Mesenchymal stem cell (in vitro differentiated cells and primary cell): ENCODE data around the gene PPM1B.

ENCODE experiments used
- DNase-seq: peaks from one replicate; pipeline ENCODE4 v3.0.0-alpha.2; 2013
- H2AFZ ChIP-seq: one replicate; pipeline ENCODE4 v1.6.1; 2013; ENCODE audit warnings: low read depth, mild to moderate bottlenecking, control low read depth, inconsistent platforms, low read length, moderate library complexity
- H2AK5ac ChIP-seq: 2 replicates; pipeline ENCODE4 v1.6.1; 2013; ENCODE audit warnings: low read length, moderate library complexity, mild to moderate bottlenecking, inconsistent platforms; ENCODE audit not compliant: severe bottlenecking
- H2BK120ac ChIP-seq: one replicate; pipeline ENCODE4 v1.6.1; 2013; ENCODE audit warnings: low read depth, mild to moderate bottlenecking, inconsistent platforms, low read length, moderate library complexity
- H2BK12ac ChIP-seq, 2 experiments: one replicate each; pipeline ENCODE4 v1.6.1; 2013; ENCODE audit warnings: inconsistent platforms in 2 of 2, low read length in 2 of 2, mild to moderate bottlenecking in 2 of 2, moderate library complexity in 2 of 2, control low read depth in 1 of 2
- H2BK15ac ChIP-seq: one replicate; pipeline ENCODE4 v1.6.1; 2013; ENCODE audit warnings: mild to moderate bottlenecking, low read depth, inconsistent platforms; ENCODE audit not compliant: poor library complexity, severe bottlenecking
- H2BK5ac ChIP-seq: 2 replicates; pipeline ENCODE4 v1.6.1; 2013; ENCODE audit warnings: low read depth, mild to moderate bottlenecking, low read length, control low read depth, inconsistent platforms; ENCODE audit not compliant: poor library complexity, severe bottlenecking
- H3K14ac ChIP-seq, 2 experiments: one replicate each; pipeline ENCODE4 v1.6.1; 2013; ENCODE audit warnings: inconsistent platforms in 2 of 2, low read length in 2 of 2, control low read depth in 1 of 2, mild to moderate bottlenecking in 1 of 2, moderate library complexity in 1 of 2
- H3K18ac ChIP-seq, 2 experiments: one replicate each; pipeline ENCODE4 v1.6.1; 2013; ENCODE audit warnings: inconsistent platforms in 2 of 2, low read length in 2 of 2, control low read depth in 1 of 2, low read depth in 1 of 2, mild to moderate bottlenecking in 1 of 2
- H3K23ac ChIP-seq, 2 experiments: one replicate each; pipeline ENCODE4 v1.6.1; 2013; ENCODE audit warnings: inconsistent platforms in 2 of 2, low read length in 2 of 2, mild to moderate bottlenecking in 2 of 2, moderate library complexity in 2 of 2, control low read depth in 1 of 2
- H3K27ac ChIP-seq: 2 replicates; pipeline ENCODE4 v1.5.1; 2013; ENCODE audit warnings: mild to moderate bottlenecking, moderate library complexity, low read length, control low read depth, inconsistent platforms; ENCODE audit not compliant: poor library complexity, severe bottlenecking
- H3K27me3 ChIP-seq, 2 experiments: 2 replicates each; pipeline versions ENCODE4 v1.6.1 to v1.7.0; 2013; ENCODE audit warnings: low read length in 2 of 2, mild to moderate bottlenecking in 2 of 2, moderate library complexity in 2 of 2, control low read depth in 1 of 2, inconsistent platforms in 1 of 2; ENCODE audit not compliant: control insufficient read depth in 1 of 2, insufficient read depth in 1 of 2
- H3K36me3 ChIP-seq, 2 experiments: 2 replicates each; pipeline versions ENCODE4 v1.6.1 to v1.7.0; 2013; ENCODE audit warnings: low read length in 2 of 2, control low read depth in 1 of 2, inconsistent platforms in 1 of 2, low read depth in 1 of 2, mild to moderate bottlenecking in 1 of 2; ENCODE audit not compliant: insufficient read depth in 2 of 2, control insufficient read depth in 1 of 2
- H3K4ac ChIP-seq, 2 experiments: one replicate each; pipeline ENCODE4 v1.6.1; 2013; ENCODE audit warnings: inconsistent platforms in 2 of 2, low read length in 2 of 2, mild to moderate bottlenecking in 2 of 2, moderate library complexity in 2 of 2, control low read depth in 1 of 2, low read depth in 1 of 2
- H3K4me1 ChIP-seq: 2 replicates; pipeline ENCODE4 v1.6.1; 2013; ENCODE audit warnings: low read depth, low read length, control low read depth; ENCODE audit not compliant: control insufficient read depth, insufficient read depth
- H3K4me2 ChIP-seq: 2 replicates; pipeline ENCODE4 v1.6.1; 2013; ENCODE audit warnings: low read length, mild to moderate bottlenecking, inconsistent platforms; ENCODE audit not compliant: poor library complexity, severe bottlenecking
- H3K4me3 ChIP-seq, 2 experiments: 2 replicates each; pipeline versions ENCODE4 v1.5.1 to v1.7.0; 2013; ENCODE audit warnings: low read length in 2 of 2, mild to moderate bottlenecking in 2 of 2, control low read depth in 1 of 2, low read depth in 1 of 2; ENCODE audit not compliant: insufficient read depth in 1 of 2
- H3K79me1 ChIP-seq: replicated peaks from 2 replicates; pipeline ENCODE4 v1.6.1; 2013; ENCODE audit warnings: mild to moderate bottlenecking, control low read depth, low read length, inconsistent platforms; ENCODE audit not compliant: poor library complexity, severe bottlenecking
- H3K9ac ChIP-seq: 2 replicates; pipeline ENCODE4 v1.7.0; 2013; ENCODE audit warnings: mild to moderate bottlenecking, low read length, moderate library complexity
- H3K9me3 ChIP-seq: 2 replicates; pipeline ENCODE4 v1.7.0; 2013; ENCODE audit warnings: mild to moderate bottlenecking, low read length; ENCODE audit not compliant: control insufficient read depth
- H4K8ac ChIP-seq: one replicate; pipeline ENCODE4 v1.6.1; 2013; ENCODE audit warnings: inconsistent platforms, mild to moderate bottlenecking, low read length, moderate library complexity
- H4K91ac ChIP-seq: one replicate; pipeline ENCODE4 v1.6.1; 2013; ENCODE audit warnings: mild to moderate bottlenecking, low read length, inconsistent platforms
- WGBS: methylation state at CpG from one replicate; pipeline ENCODE4 v1.1.7; 2013; ENCODE audit warnings: mixed read lengths; 5-methylcytosine and 5-hydroxymethylcytosine counted together

Gene PPM1B

DNA sequence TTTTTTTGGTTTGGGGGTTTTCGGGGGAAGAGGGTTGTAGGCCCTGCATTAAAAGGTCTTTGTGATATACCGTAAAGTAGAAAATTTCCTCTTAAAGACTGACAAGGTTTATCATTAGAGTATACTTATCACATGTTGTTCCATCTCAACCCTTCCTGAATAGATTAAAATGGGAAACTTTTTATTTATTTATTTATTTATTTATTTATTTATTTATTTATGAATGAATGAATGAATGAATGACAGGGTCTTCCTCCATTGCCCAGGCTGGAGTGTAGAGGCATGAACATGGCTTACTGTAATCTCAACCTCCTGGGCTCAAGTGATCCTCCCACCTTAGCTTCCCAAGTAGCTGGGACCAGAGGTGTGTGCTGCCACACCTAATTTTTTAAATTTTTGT lies 58.1 kb downstream of the PPM1B start:
- H2BK12ac ChIP-seq, result no peak overlapping the region
- H2BK5ac ChIP-seq, result no peak overlapping the region
- no peak overlapping the region for H2BK120ac ChIP-seq
- no peak overlapping the region for H4K8ac ChIP-seq
- H3K14ac ChIP-seq, result no peak overlapping the region
- H2AFZ ChIP-seq, result no peak overlapping the region
- no peak overlapping the region for H2BK15ac ChIP-seq
- no CpG with 5 or more reads among the region's 2 CpGs for WGBS
- no peaks in the 10 kb centered on the region for H3K9me3 ChIP-seq
- H4K91ac ChIP-seq, result no peak overlapping the region
- H3K4ac ChIP-seq, result no peak overlapping the region
- H3K79me1 ChIP-seq, result peaks cover 11% of the 10 kb centered on the region
- peaks cover 12 to 19% of the 10 kb centered on the region in 2 experiments for H3K36me3 ChIP-seq
- H3K27ac ChIP-seq, result no peak overlapping the region
- H2AK5ac ChIP-seq, result no peak overlapping the region
- H3K27me3 ChIP-seq, result no peaks in the 10 kb centered on the region
- no peak overlapping the region for H3K4me2 ChIP-seq
- DNase-seq, result no peak
- no peak overlapping the region for H3K9ac ChIP-seq
- H3K4me1 ChIP-seq, result no peaks in the 10 kb centered on the region
- no peak overlapping the region for H3K18ac ChIP-seq
- H3K23ac ChIP-seq, result no peak overlapping the region
- H3K4me3 ChIP-seq, result no peak overlapping the region

DNA sequence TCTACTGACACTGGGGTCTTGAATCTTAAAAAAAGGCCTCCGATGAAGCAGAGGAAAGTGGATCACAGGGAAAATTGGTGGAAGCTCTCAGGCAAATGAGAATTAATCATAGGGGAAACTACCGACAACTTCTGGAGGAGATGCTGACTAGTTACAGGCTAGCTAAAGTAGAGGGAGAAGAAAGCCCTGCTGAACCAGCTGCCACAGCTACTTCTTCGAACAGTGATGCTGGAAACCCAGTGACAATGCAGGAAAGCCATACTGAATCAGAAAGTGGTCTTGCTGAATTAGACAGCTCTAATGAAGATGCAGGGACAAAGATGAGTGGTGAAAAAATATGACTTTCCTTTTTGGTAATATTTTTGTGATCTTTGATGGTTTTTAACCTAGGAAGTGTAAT lies 61.7 kb downstream of the PPM1B start:
- no peak overlapping the region for H3K23ac ChIP-seq
- H2BK5ac ChIP-seq, result no peak overlapping the region
- H3K14ac ChIP-seq, result no peak overlapping the region
- no peak overlapping the region for H3K4me2 ChIP-seq
- H3K36me3 ChIP-seq, result peaks cover 3 to 9% of the 10 kb centered on the region in 2 experiments
- no peak overlapping the region for H3K4me3 ChIP-seq
- H3K27ac ChIP-seq, result no peak overlapping the region
- peaks cover 3% of the 10 kb centered on the region for H3K4me1 ChIP-seq
- H4K91ac ChIP-seq, result no peak overlapping the region
- no peak overlapping the region for H4K8ac ChIP-seq
- 85% methylated on average over 3 of the region's 3 CpGs for WGBS
- no peaks in the 10 kb centered on the region for H3K9me3 ChIP-seq
- H2AK5ac ChIP-seq, result no peak overlapping the region
- H2BK120ac ChIP-seq, result no peak overlapping the region
- H3K79me1 ChIP-seq, result peaks cover 9% of the 10 kb centered on the region
- H3K9ac ChIP-seq, result no peak overlapping the region
- H2BK12ac ChIP-seq, result no peak overlapping the region
- DNase-seq, result no peak
- peak overlapping the region in 1 of 2 experiments; percentile 49 for H3K4ac ChIP-seq
- H2BK15ac ChIP-seq, result no peak overlapping the region
- no peaks in the 10 kb centered on the region for H3K27me3 ChIP-seq
- no peak overlapping the region for H2AFZ ChIP-seq
- H3K18ac ChIP-seq, result no peak overlapping the region

DNA sequence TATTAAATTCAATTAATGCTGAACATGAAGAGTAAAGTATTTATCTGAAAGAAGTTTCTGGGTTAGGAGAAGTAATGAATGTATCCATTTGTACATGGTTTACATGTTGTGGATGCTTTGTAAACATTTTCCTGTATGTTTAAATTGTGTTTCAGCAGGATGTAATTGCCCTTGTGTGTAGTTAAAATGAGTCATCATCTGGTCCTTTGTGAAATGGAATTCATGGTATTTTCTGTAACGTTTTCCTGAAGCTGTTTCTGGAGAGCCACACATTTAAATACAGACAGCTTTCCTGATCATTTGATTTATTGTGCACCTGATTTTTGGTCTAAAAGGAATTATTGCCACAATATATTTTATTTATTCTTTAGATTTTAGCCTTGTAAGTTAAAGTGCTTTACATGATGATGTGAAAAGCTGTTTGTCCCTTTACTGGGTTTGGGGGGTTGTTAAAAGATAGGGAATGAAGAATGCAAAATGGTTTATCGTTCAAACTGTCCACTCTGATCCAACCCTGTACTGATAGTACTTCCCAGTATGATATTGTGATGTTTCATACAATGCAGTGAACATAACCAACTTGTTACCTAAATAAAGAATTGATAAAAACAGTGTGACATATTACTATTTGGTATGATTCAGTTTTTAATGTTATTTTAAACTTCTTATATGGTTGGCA lies 64.9 kb downstream of the PPM1B start:
- Histone ChIP-seq H2BK120ac (no peak overlapping the region), H3K4me2 (no peak overlapping the region), H3K36me3 (no peaks in the 10 kb centered on the region), H3K18ac (no peak overlapping the region), H2AK5ac (no peak overlapping the region), H4K8ac (no peak overlapping the region), H3K9ac (no peak overlapping the region), H3K4me3 (no peak overlapping the region), H2AFZ (no peak overlapping the region), H2BK15ac (no peak overlapping the region), H3K4me1 (peaks cover 6% of the 10 kb centered on the region), H3K27ac (peak overlapping the region; percentile 92), H3K9me3 (no peaks in the 10 kb centered on the region), H2BK5ac (peak overlapping the region; percentile 38), H3K4ac (no peak overlapping the region), H2BK12ac (no peak overlapping the region), H3K23ac (no peak overlapping the region), H4K91ac (no peak overlapping the region), H3K14ac (no peak overlapping the region), H3K27me3 (no peaks in the 10 kb centered on the region), H3K79me1 (peaks cover 6% of the 10 kb centered on the region)
- peak; percentile 79 for DNase-seq
- no CpG with 5 or more reads among the region's 2 CpGs for WGBS

DNA sequence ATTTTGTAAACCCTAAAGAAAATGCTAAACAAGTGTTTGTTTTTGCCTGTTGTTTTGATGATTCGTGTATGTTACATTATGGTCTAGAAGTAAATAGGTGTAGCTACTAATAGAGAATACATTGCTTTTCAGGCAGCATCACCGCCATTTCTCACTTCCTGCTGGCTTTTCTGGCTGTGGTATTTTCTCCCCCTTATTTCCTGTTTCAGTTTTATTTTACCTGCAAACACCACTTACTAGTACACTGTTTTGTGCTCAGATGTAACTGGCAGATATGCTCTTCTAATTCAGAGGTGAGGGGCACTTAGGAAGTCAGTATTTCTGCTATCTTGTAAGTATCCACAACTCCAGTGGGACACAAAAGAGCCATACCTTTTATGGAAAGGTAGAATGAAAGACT lies 68.5 kb downstream of the PPM1B start:
- Histone ChIP-seq H3K79me1 (peaks cover 3% of the 10 kb centered on the region), H3K4me2 (no peak overlapping the region), H2BK15ac (no peak overlapping the region), H4K8ac (no peak overlapping the region), H2BK5ac (no peak overlapping the region), H2BK120ac (no peak overlapping the region), H3K27me3 (no peaks in the 10 kb centered on the region), H3K36me3 (no peaks in the 10 kb centered on the region), H3K14ac (no peak overlapping the region), H3K27ac (no peak overlapping the region), H3K18ac (no peak overlapping the region), H3K9me3 (no peaks in the 10 kb centered on the region), H2AK5ac (no peak overlapping the region), H3K23ac (no peak overlapping the region), H3K9ac (no peak overlapping the region), H3K4ac (no peak overlapping the region), H3K4me3 (no peak overlapping the region), H2BK12ac (no peak overlapping the region), H2AFZ (no peak overlapping the region), H4K91ac (no peak overlapping the region), H3K4me1 (peaks cover 6% of the 10 kb centered on the region)
- no peak for DNase-seq
- no CpG with 5 or more reads among the region's 2 CpGs for WGBS
